Ascending aorta (tissue), 2 donors: ENCODE measurements around the gene E2F4. TPM values are rescaled to one million over a fixed set of nuclear protein-coding genes. Genes with fewer than 3 reads are reported as not detected.

Experiments used
- DNase-seq, 2 donors: peaks; one replicate each; pipeline ENCODE4 v3.0.0-alpha.2; 2019; ENCODE audit warnings: low spot score in 2 of 2
- H3K27ac ChIP-seq, 2 donors: fragments of 200-600 bp; sonication (generic); one replicate each; pipeline ENCODE4 v1.5.1; 2016 to 2017; ENCODE audit warnings: mild to moderate bottlenecking in 1 of 2
- H3K27me3 ChIP-seq: fragments of 200-600 bp; sonication (generic); one replicate; pipeline ENCODE4 v1.5.1; 2017
- H3K36me3 ChIP-seq, 2 donors: fragments of 200-600 bp; sonication (generic); one replicate each; pipeline ENCODE4 v1.5.1; 2016
- H3K4me1 ChIP-seq, 2 donors: fragments of 200-600 bp; sonication (generic); one replicate each; pipeline ENCODE4 v1.5.1; 2016 to 2017; ENCODE audit warnings: mild to moderate bottlenecking in 1 of 2
- H3K4me3 ChIP-seq, 2 donors: fragments of 200-600 bp; sonication (generic); one replicate each; pipeline ENCODE4 v1.5.1; 2016 to 2017; ENCODE audit warnings: mild to moderate bottlenecking in 1 of 2
- H3K9me3 ChIP-seq, 2 donors: fragments of 200-600 bp; sonication (generic); one replicate each; pipeline ENCODE4 v1.5.1; 2016
- intact Hi-C: fragments of 100-400 bp; cut with DNase I; formaldehyde crosslinking; loops from one replicate; pipeline ENCODE4 v1.15.1; 2023
- total RNA-seq: library from RNA; depleted of rRNA; stranded (reverse); fragments of >200 nt; gene quantifications from one replicate; pipeline ENCODE4 v1.1.0, GENCODE V29; 2016
- TF ChIP-seq, protein P1 (sequence below), 3 experiments: fragments of 200-600 bp in 2 of 3; fragments of 450-650 bp in 1 of 3; sonication (generic) in 2 of 3; IDR thresholded peaks; one replicate each; pipeline ENCODE4 v1.5.1; 2016 to 2019; ENCODE audit warnings: antibody characterized with exemption in 3 of 3, mild to moderate bottlenecking in 1 of 3, moderate library complexity in 1 of 3

E2F4 gene
- total RNA-seq, 1 donor from 2014 or later: 114 TPM

- Histone ChIP-seq H3K4me1 (peaks cover 5 to 8% of the 10 kb centered on the region in 2 donors), H3K27me3 (no peaks in the 10 kb centered on the region), H3K36me3 (peaks cover 67 to 72% of the 10 kb centered on the region in 2 donors), H3K9me3 (no peaks in the 10 kb centered on the region), H3K27ac (no peak overlapping the region), H3K4me3 (no peak overlapping the region)
- no peak for DNase-seq
- intact Hi-C loops: no loop called here
- TF ChIP-seq, protein P1, sequence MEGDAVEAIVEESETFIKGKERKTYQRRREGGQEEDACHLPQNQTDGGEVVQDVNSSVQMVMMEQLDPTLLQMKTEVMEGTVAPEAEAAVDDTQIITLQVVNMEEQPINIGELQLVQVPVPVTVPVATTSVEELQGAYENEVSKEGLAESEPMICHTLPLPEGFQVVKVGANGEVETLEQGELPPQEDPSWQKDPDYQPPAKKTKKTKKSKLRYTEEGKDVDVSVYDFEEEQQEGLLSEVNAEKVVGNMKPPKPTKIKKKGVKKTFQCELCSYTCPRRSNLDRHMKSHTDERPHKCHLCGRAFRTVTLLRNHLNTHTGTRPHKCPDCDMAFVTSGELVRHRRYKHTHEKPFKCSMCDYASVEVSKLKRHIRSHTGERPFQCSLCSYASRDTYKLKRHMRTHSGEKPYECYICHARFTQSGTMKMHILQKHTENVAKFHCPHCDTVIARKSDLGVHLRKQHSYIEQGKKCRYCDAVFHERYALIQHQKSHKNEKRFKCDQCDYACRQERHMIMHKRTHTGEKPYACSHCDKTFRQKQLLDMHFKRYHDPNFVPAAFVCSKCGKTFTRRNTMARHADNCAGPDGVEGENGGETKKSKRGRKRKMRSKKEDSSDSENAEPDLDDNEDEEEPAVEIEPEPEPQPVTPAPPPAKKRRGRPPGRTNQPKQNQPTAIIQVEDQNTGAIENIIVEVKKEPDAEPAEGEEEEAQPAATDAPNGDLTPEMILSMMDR (IDR thresholded peaks at IDR 0.05): no peak
These were observed 44.0 kb downstream of the E2F4 start for GRCh38 chr16:67235816-67236562.

DNA sequence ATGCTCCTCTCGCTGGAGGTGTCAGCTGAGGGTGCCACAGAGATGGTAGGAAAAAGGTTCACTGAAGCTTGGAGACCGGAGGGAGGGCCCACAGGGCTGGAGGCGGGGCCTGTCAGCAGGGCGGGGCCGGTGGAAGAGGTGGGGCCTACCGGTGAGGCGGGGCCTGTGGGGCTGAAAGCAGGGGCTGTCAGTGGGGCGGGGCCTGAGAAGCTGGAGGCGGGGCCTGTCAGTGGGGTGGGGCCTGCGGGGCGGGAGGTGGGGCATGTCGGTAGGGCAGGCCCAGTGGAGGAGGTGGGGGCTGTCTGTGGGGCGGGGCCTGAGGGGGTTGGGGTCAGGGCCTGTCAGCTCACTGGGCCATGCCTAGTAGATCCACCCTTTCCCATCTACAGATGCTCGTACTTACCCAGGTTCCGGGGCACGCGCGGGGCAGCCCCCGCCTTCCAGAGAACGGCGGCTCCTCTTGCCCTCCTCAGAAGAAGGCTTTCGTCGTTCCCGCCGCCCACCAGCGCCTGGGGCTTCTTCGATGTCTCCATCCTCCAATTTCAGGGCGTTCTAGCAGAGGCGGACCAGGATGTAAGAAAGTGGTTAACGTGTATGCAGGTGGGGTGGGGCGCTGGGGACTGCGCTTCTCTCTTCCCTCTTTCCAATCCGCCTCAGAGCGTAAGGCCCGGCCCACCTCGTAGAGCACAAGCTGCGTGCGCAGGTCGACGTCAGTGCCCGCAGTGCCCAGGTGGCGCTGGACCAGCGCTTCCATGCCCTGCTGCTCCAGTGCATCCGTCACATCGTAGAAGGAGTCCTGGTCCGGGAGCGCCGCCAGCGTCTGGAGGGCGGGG lies 44.8 kb downstream of the E2F4 start:
- TF ChIP-seq, protein P1 (IDR thresholded peaks at IDR 0.05): no peak
- H3K36me3 ChIP-seq: peaks cover 59 to 64% of the 10 kb centered on the region in 2 donors
- no peaks in the 10 kb centered on the region for H3K27me3 ChIP-seq
- intact Hi-C loops: no loop called here
- no peak for DNase-seq
- no peak overlapping the region for H3K4me3 ChIP-seq
- H3K9me3 ChIP-seq: no peaks in the 10 kb centered on the region
- H3K27ac ChIP-seq: no peak overlapping the region
- peaks cover 5 to 16% of the 10 kb centered on the region in 2 donors for H3K4me1 ChIP-seq

GRCh38 chr16:67237396-67238277 lies 45.7 kb downstream of the E2F4 start:
- peaks cover 5 to 17% of the 10 kb centered on the region in 2 donors for H3K4me1 ChIP-seq
- no peak for DNase-seq
- H3K36me3 ChIP-seq: peaks cover 57 to 60% of the 10 kb centered on the region in 2 donors
- no peak overlapping the region for H3K27ac ChIP-seq
- no peaks in the 10 kb centered on the region for H3K27me3 ChIP-seq
- TF ChIP-seq, protein P1 (IDR thresholded peaks at IDR 0.05): no peak
- H3K4me3 ChIP-seq: no peak overlapping the region
- intact Hi-C loops: no loop called here
- no peaks in the 10 kb centered on the region for H3K9me3 ChIP-seq

DNA sequence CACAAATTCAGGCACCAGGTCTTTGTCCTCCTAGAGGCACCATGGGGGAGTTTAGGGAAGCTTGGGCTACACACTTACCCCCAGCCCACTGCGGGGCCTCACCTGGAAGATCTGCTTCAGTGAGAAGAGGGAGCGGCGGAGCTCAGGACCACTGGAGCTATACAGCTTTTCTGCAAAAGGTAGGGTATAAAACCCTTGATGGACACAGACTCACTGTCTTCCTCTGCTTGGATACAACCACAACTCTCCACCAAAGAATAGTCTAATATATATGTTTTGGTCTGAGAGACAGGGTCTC lies 46.3 kb downstream of the E2F4 start:
- H3K4me3 ChIP-seq: no peak overlapping the region
- intact Hi-C loops: no loop called here
- peaks cover 54 to 56% of the 10 kb centered on the region in 2 donors for H3K36me3 ChIP-seq
- no peak overlapping the region for H3K27ac ChIP-seq
- TF ChIP-seq, protein P1 (IDR thresholded peaks at IDR 0.05): no peak
- H3K27me3 ChIP-seq: no peaks in the 10 kb centered on the region
- DNase-seq: no peak
- no peaks in the 10 kb centered on the region for H3K9me3 ChIP-seq
- peaks cover 5 to 17% of the 10 kb centered on the region in 2 donors for H3K4me1 ChIP-seq

DNA sequence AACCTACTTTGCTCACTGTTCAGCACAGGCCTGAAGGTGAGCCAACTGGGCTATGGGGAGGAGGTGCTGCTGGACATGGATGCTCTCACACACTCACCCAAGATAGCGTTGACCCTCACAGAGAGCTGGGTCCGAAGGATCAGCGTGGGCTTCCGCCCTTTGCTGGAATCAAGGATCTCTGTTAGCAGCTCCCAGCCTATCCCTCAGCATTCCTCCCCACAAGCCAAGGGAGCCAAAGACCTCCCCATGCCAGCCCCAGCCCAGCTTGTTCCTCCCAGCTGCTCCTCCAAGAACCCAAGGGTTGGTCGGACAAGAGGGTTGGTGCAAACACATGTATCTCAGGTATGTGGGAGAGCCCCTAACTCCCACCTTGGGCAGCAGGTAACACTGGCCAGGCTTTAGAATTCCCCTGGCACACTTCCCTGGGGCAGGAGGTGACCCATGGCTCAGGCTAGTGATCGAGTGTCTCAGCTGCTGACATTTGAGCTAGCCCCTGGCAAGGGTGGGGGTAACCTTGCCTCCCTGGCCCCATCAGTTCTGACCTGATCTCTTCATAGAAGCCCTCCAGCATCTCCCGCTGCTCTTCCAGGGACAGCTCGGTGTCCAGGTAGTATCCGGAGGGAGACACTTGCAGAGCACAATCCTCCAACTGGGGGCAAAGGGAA lies 47.0 kb downstream of the E2F4 start:
- H3K27ac ChIP-seq: no peak overlapping the region
- DNase-seq: no peak
- TF ChIP-seq, protein P1 (IDR thresholded peaks at IDR 0.05): no peak
- H3K4me1 ChIP-seq: peaks cover 5 to 17% of the 10 kb centered on the region in 2 donors
- H3K36me3 ChIP-seq: peaks cover 47 to 49% of the 10 kb centered on the region in 2 donors
- H3K27me3 ChIP-seq: no peaks in the 10 kb centered on the region
- intact Hi-C loops: no loop called here
- no peak overlapping the region for H3K4me3 ChIP-seq
- H3K9me3 ChIP-seq: no peaks in the 10 kb centered on the region
